Measurements from ENCODE around the gene TMEM18. TPM values are rescaled to one million over a fixed set of nuclear protein-coding genes. Genes with fewer than 3 reads are reported as not detected.

The TMEM18 gene
- total and polyA plus RNA-seq, 2 of the 13 experiments (the other 11 are each of a cell fraction or from before 2014, with no cell fraction given), result 45.9 to 49.4 TPM

- TF ChIP-seq BRD4 (CRISPR knock-in tag; IDR thresholded peaks at IDR 0.05), result peak; percentile 65; the same call in 1 of the 2 replicates
- no peak for TF ChIP-seq MBNL3 (CRISPR knock-in tag; conservative IDR thresholded peaks at IDR 0.05)
- TF ChIP-seq MIER3 (CRISPR knock-in tag; IDR thresholded peaks at IDR 0.05; ENCODE audit: borderline replicate concordance), result peak; percentile 59
- TF ChIP-seq ZNF136 (CRISPR knock-in tag; IDR thresholded peaks at IDR 0.05; ENCODE audit: low read depth), result peak; percentile 59; the same call in 1 of the 2 replicates
- TF ChIP-seq DPF2 (CRISPR knock-in tag; IDR thresholded peaks at IDR 0.05; ENCODE audit: borderline replicate concordance, low read depth), result no peak
- no peak for TF ChIP-seq ATRX (CRISPR knock-in tag; IDR thresholded peaks at IDR 0.05; ENCODE audit: borderline replicate concordance)
- TF ChIP-seq ZNF552 (CRISPR knock-in tag; IDR thresholded peaks at IDR 0.05; ENCODE audit: borderline replicate concordance), result peak; percentile 95; the same call in 1 of the 2 replicates
- no peak for TF ChIP-seq DNMT1 (CRISPR knock-in tag; IDR thresholded peaks at IDR 0.05)
- TF ChIP-seq ELF4 (CRISPR knock-in tag; IDR thresholded peaks at IDR 0.05; ENCODE audit: borderline replicate concordance), result 0 out of 2 replicates have a peak, but pooled peaks have one; percentile 32
- TF ChIP-seq SRSF1 (optimal IDR thresholded peaks at IDR 0.05; ENCODE audit: low read depth, low read length), result peak; percentile 93
- TF ChIP-seq KLF9 (CRISPR knock-in tag; IDR thresholded peaks at IDR 0.05; ENCODE audit: low read depth), result 0 out of 2 replicates have a peak, but pooled peaks have one; percentile 52
- TF ChIP-seq ZNF17 (CRISPR knock-in tag; IDR thresholded peaks at IDR 0.05), result no peak
- no peak for TF ChIP-seq CEBPZ (IDR thresholded peaks at IDR 0.05; ENCODE audit: low read length)
- peak; percentile 86 for TF ChIP-seq ZBTB43 (CRISPR knock-in tag; conservative IDR thresholded peaks at IDR 0.05)
- TF ChIP-seq SMARCC2 (IDR thresholded peaks at IDR 0.05), result no peak
- peak; percentile 13; the same call in 1 of the 2 replicates for TF ChIP-seq SP5 (CRISPR knock-in tag; IDR thresholded peaks at IDR 0.05; ENCODE audit: borderline replicate concordance, low read depth)
- no peak for TF ChIP-seq FOXK2 (IDR thresholded peaks at IDR 0.05)
- TF ChIP-seq SMYD3 (CRISPR knock-in tag; IDR thresholded peaks at IDR 0.05), result peak; percentile 94
- TF ChIP-seq DNMT3B (CRISPR knock-in tag; conservative IDR thresholded peaks at IDR 0.05), result peak; percentile 77
- peak; percentile 72 for TF ChIP-seq ISL2 (CRISPR knock-in tag; IDR thresholded peaks at IDR 0.05)
- TF ChIP-seq IRX3 (CRISPR knock-in tag; IDR thresholded peaks at IDR 0.05; ENCODE audit: borderline replicate concordance, low read depth), result peak; percentile 94; the same call in 1 of the 2 replicates
- no peak for TF ChIP-seq FOXA1 (IDR thresholded peaks at IDR 0.05)
- TF ChIP-seq FOXA1 (CRISPR knock-in tag; IDR thresholded peaks at IDR 0.05), result 0 out of 2 replicates have a peak, but pooled peaks have one; percentile 34
- 0 out of 4 replicates have a peak, but pooled peaks of 1 of the 2 experiments have one; percentile 52 for TF ChIP-seq ATF4 (CRISPR knock-in tag; IDR thresholded peaks at IDR 0.05)
- TF ChIP-seq JUN (CRISPR knock-in tag; IDR thresholded peaks at IDR 0.05), result 0 out of 2 replicates have a peak, but pooled peaks have one; percentile 62
- TF ChIP-seq ZNF432 (CRISPR knock-in tag; IDR thresholded peaks at IDR 0.05; ENCODE audit: borderline replicate concordance), result no peak
These were observed at the start of gene TMEM18 (continued) for GRCh38 chr2:677056-677958.

All from HepG2 (cell line).